Stimulated activated CD4-positive, alpha-beta T cell treated with anti-CD3 and anti-CD28 coated beads, Interleukin-2, amount 100 ng/mL, for 4 hours (primary cell): Measurements from ENCODE around the gene BBX.

Experiments
- DNase-seq: peaks from one replicate; pipeline ENCODE4 v3.0.0-alpha.2; 2020; ENCODE audit warnings: low read depth

The BBX gene

DNA sequence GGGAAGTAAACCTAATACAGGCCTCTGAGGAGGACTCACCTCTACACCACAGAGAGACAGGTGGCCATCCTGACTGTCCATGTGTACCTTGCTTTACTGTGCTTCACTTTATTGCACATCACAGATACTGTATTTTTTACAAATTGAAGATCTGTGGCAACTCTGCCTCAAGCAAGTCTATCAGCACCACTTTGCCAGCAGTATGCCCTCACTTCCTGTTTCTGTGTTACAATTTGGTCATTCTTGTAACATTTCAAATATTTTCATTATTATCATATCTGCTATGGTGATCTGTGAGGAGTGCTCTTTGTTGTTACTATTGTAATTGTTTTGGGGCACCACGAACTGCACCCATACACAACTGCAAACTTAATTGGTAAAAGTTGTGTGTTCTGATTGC lies 78.0 kb downstream of the BBX start:
- no peak for DNase-seq

GRCh38 chr3:107604057-107604822 lies 81.5 kb downstream of the BBX start:
- DNase-seq, result no peak

- DNase-seq, result no peak
Measured at GRCh38 chr3:107611775-107612469, 89.2 kb downstream of the BBX start.

DNA sequence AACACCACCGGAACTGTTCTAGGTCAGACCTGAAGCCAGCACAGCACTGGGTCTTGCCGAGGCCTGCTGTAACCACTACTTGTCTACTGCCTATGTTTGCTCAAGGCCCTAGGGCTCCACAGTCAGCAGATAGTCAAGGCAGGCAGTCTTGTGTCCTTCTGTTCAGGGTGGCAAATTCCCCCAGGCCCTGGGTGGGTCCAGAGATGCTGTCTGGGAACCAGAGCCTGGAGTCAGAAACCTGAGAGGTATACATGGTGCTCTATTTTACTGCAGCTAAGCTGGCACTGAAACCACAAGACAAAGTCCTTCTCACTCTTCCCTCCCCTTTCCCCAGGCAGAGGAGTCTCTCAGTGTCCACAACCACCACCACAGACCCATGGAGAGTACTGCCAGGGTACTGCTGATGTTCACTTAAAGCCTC lies 89.9 kb downstream of the BBX start:
- no peak for DNase-seq

- no peak for DNase-seq
Measured at GRCh38 chr3:107619549-107619948, 96.8 kb downstream of the BBX start.

DNA sequence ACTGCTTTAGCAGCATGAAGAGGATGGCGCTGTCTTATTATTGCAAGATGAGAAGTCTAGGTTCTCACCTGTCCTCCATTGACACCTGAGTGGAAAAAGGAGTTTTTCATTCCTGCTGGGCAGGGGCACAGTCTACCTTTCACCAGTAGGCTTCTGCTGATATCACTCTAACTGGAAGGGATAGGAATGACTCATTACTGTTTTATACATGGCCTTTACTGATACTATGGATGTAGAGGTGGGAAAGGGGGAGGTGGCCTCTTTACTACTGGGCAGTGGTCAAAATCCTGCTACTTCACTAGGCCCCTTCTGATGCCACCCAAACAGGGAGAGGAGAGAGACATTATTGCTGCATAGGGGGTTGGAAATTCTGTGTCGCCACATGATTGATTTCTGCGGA lies 97.8 kb downstream of the BBX start:
- no peak for DNase-seq

GRCh38 chr3:107621465-107621864 lies 98.7 kb downstream of the BBX start:
- DNase-seq, result no peak

DNA sequence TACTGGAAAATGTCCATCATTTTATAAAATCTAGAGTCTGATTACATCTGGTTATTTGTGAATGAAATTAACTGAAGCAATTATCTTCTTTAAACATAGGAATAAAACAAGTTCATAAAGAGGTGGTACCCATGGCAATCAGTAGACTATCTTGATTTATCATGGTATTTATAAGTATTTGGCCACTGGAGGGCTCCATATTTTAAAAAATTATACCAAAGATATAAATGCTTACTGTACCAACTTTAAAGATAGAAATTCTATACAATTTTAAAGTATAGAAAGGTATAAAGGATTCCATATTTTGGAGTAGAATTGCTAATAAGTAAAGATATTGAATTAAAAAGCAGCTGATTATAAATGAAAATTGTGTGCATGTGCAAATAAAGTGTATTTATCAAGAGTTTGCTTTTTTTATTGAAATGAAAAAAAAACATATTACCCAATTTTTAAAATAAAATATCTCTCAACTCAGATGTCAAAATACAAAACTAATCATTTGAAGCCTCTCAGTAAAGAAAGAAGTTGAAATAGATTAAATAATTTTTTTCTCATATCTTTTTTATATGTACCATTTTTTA lies 105.3 kb downstream of the BBX start:
- DNase-seq, result no peak

- DNase-seq, result no peak
Measured at GRCh38 chr3:107629566-107629965, 106.8 kb downstream of the BBX start.

DNA sequence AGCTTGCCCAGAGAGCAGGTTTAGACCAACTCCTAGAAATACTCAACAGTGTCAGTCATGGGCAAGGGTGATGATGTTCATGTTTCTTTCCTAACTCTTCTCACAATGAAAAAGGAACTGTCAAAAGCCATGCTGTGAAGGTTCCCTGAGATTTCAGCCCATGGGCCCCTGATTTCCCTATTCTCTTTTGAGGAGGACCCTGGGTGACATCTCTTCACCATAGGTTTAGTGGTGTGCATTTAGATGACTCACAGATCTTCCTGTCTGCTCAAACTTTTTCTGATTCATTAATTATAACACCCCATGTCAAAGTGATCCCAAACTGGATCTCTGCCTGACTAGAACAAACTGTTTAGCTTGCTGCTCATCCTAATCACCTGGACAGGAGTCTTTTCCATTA lies 108.0 kb downstream of the BBX start:
- no peak for DNase-seq

DNA sequence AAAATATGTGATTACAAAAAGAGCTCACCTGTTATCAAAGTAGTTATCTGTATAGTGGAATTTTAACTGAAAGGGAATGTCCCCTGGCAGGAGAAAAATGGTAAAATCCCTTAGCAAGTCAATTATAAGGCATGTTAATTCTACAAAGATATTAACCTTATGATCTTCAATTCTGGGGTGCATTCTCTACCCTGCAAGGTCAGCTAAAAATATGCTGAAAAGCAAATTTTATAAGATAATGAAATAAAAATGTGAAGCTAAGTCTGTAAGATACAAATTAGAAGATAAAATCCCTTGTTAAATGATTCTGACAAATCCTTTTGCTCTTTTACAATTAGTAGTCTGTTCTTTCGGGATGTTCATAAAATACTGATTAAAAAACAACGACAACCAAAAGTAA lies 109.8 kb downstream of the BBX start:
- DNase-seq, result no peak

DNA sequence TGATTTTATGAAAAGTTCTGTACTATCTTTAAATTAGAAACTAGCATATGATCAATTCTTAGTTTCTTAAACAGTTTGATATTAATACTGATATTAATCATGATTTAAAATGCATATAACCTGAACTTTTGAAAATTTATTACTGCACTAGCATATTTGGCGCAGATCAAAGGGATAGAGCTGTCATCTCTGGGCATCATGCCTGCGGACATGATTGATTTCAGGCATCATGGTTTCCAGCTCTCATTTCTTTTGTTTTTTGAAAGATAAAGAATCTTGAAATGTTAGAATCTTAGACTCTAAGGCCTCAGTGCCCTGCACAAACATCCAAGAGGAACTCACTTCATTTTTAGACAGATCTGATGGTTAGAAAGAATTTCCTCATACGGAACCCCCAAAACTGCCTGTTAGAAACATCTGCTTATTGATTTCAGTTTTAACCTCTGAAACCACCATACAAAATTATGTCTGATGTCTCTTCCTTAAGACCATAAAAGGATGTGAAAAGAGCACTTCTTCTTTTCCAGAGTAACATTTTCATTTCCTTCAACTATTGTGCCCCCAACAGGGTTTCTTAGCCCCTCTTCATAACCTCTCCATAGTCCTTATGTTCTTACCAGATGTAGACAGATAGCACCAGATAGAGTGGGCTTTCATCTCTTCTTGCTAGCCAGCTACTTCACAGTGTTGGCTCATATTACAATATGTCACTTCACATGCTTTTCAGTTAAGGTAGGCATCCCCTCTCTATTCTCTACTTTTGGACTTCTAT lies 110.8 kb downstream of the BBX start:
- no peak for DNase-seq

DNA sequence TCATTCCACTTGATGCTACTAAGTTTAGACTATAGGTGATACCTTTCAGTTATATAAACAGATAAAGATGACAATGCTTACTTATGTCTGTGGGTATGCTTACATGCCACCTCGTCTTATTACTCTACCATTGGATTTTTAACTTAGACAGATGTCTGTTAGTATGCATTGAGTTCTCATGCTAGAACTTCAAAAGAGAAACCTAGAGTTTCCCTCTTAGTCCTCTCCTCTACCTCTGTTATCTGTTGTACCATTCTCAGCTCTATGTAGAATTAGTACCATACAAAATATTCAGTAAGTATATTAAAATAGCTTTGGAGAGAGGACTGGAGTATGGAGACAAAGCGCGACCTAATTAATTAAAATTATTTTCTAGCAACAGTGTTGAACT lies 111.3 kb downstream of the BBX start:
- DNase-seq, result no peak

DNA sequence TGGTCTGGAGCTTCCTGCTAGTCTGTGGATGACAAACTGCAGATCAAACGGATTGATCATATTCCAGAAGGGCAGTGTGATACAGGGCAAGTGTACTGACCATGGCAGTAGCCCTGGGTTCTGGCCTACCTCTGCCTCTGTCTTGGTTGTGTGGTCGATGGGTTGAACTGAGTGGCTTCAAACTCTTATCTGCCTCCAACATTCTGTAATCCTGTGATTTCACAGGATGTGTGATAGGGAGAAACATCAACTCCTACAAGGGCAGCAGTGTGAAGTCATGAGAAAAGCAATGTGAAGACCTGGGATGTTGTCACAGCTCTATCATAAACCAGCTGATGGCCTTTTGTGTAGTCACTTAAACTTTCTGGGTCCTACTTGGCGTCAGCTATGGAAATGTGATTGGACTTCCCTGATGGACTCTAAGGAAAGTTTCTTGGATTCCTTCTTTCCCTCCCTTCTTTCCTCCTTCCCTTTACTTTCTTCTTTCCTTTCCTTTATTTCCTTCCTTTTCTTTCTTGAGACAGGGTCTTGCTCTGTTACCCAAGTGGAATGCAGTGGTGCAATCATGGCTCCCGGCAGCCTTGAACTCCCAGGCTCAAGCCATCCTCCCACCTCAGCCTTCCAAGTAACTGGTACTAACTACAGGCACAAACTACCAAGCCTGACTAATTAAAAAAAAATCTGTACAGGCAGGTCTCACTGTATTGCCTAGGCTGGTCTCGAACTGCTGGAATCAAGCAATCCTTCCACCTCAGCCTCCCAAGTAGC lies 114.8 kb downstream of the BBX start:
- DNase-seq, result no peak

DNA sequence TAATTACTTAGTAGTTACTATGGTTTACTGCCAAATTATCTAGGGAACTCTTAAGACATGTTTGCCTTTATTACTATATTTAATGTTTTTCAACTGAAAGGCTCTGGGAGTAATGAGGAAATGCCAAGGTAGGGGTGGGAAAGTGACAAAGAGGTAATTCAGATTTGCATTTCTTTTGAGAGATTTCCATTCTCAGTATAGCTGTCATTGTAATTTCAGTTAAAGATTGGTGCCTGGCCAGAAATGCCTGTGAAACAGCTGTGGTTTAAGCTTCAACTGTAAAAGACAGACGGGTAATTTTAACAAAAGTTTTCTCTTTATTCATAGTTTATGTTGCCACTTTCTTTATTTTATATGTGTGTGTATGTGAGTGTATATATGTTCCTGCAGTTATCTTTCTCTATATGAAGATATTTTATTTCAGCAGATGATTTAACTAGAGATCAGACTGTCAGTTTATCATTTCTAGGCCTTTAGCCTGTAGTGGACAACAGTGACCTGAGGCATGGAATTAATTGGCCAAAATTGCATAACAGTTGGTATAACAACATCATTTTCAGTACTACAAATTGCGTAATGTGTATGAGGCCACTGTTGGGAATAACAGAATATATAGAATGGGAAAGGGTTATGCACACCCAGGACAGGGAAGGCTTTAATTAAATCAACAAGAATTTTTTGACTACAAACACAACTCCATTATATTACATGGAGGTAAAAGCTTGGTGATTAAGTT lies 119.0 kb downstream of the BBX start:
- DNase-seq, result no peak

DNA sequence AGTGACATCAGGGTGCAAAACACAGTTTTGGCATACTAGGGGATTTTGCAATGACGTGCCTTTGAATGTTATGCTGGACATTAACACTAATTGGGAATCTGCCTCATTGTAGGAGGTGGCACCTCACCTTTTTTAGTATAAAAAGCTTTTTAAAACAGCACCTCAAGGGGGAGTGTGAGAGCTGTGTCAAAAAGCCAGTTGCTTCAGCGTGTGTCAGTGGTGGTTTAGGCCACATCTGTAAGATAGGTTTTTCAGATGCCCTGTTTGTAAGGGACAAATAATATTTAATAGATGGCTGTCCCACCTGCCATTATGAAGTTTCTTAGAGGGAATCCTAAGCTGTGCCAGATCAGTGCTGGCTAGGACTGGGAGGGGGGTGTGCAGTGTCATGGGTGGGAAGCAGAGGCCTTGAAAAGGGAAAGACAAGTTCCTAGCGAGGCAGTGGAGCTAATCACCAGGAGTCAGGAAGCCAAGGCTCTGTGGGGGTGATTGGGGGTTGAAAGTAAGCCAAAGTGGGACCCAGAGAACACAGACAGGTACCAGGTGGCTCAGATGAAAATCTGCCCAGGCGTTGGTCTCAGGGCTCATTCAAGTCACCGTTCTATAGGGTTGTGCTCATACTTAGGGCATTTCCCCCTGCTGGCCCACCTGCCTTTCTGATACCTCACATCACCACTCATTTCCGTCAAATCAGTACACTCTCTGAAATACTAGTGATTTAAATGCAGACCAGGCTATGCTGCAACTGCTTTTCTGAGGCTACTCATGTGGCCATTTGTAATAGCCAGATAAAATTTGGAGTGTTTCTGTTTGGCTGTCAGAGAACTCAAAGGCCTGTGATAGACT lies 120.5 kb downstream of the BBX start:
- DNase-seq, result no peak

GRCh38 chr3:107644631-107645030 lies 121.9 kb downstream of the BBX start:
- no peak for DNase-seq

DNA sequence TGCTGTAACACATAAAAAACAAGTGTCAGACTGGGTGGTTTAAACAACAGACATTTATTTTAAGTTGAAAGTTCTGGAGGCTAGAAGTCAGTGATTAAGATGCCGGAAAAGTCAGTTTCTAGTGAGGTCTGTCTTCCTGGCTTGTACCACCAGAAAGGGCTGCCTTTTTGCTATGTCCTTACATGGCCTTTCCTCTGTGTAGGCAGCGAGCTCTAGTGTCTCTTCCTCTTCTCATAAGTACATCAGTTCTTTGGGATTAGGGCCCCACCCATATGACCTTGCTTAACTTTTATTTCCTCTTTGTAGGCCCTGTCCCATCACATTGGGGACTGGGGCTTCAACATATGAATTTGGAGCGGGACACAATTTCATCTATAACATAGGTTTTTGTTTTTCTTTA lies 128.0 kb downstream of the BBX start:
- DNase-seq, result no peak

DNA sequence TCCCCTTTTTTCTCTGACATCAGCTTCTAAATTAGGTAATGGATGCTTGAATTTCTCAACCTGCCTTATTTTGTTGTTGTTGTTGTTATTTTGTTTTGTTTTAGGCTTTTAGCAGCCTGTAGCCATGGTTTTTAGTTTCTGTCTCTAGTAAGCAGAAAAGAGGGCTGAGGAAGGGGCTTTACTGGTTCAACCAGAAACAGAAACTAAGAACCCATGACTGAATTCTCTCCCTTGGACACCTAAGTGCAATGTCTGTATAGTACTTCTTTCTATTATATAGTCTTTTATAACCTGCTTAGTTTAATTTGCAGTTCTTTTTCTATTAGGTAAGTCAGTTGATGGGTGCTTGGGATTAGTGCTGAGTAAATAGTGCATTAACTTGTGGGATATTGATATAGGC lies 129.0 kb downstream of the BBX start:
- DNase-seq, result no peak

DNA sequence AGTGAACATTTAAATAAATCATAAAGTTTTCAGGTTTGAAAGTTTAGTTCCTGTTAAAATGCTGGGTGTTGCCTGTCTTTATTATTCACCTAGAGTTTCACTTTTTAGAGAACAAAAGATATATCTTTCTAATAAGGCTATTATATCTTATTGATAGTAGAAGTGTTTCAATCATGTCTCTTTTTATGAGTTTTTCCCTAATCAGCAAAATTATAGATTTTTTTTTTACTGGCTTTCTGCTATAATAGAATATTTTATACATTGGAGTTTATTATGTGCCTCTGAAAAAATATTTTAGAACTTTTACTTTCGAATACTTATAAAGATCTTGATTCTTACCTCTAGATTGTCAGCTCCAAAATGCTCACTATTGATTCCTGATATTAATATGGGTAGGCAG lies 131.5 kb downstream of the BBX start:
- no peak for DNase-seq
